MM.1S (cell line): ENCODE data around the gene RINL.
A peak's percentile ranks its signal among the peaks of the same experiment; 100 is the strongest.

ENCODE experiments used
- DNase-seq: peaks from one replicate; pipeline ENCODE4 v3.0.0-alpha.2; 2015
- H2AFZ ChIP-seq: fragments of 300-600 bp; sonication (generic); 2 replicates; pipeline ENCODE4 v1.6.0; 2016; ENCODE audit warnings: antibody characterized with exemption, low read length
- H3F3A ChIP-seq: fragments of 300-600 bp; sonication (generic); 2 replicates; pipeline ENCODE4 v1.6.1; 2016; ENCODE audit warnings: mild to moderate bottlenecking, antibody characterized with exemption, low read length, moderate library complexity, mixed read lengths; ENCODE audit not compliant: insufficient read depth
- H3K27ac ChIP-seq: fragments of 300-600 bp; sonication (generic); 2 replicates; pipeline ENCODE4 v1.5.1; 2016; ENCODE audit warnings: mild to moderate bottlenecking, low read length
- H3K27me3 ChIP-seq: fragments of 300-600 bp; sonication (generic); replicated peaks from 2 replicates; pipeline ENCODE4 v1.6.0; 2016; ENCODE audit warnings: low read length; ENCODE audit not compliant: insufficient read depth
- H3K36me3 ChIP-seq: fragments of 300-600 bp; sonication (generic); replicated peaks from 2 replicates; pipeline ENCODE4 v1.6.1; 2016; ENCODE audit warnings: mild to moderate bottlenecking, low read length, mixed read lengths; ENCODE audit not compliant: insufficient read depth
- H3K4me1 ChIP-seq: fragments of 300-600 bp; sonication (generic); 2 replicates; pipeline ENCODE4 v1.6.1; 2016; ENCODE audit warnings: low read length, mixed read lengths
- H3K4me2 ChIP-seq: fragments of 300-600 bp; sonication (generic); 2 replicates; pipeline ENCODE4 v1.6.0; 2016; ENCODE audit warnings: low read depth, low read length
- H3K4me3 ChIP-seq: fragments of 300-600 bp; sonication (generic); 2 replicates; pipeline ENCODE4 v1.5.1; 2016; ENCODE audit warnings: low read length, mixed read lengths
- H3K79me2 ChIP-seq: fragments of 300-600 bp; sonication (generic); 2 replicates; pipeline ENCODE4 v1.6.1; 2016; ENCODE audit warnings: mixed run types, low read length, mixed read lengths
- H3K9ac ChIP-seq: fragments of 300-600 bp; sonication (generic); 2 replicates; pipeline ENCODE4 v1.6.1; 2016; ENCODE audit warnings: low read length, mixed read lengths
- H3K9me2 ChIP-seq: fragments of 300-600 bp; sonication (generic); replicated peaks from 2 replicates; pipeline ENCODE4 v1.6.1; 2016; ENCODE audit warnings: mild to moderate bottlenecking, low read length, mixed read lengths; ENCODE audit not compliant: insufficient read depth
- H3K9me3 ChIP-seq: fragments of 300-600 bp; sonication (generic); replicated peaks from 2 replicates; pipeline ENCODE4 v1.6.1; 2016; ENCODE audit warnings: mild to moderate bottlenecking, low read length, mixed read lengths; ENCODE audit not compliant: insufficient read depth
- H4K20me1 ChIP-seq: fragments of 300-600 bp; sonication (generic); 2 replicates; pipeline ENCODE4 v1.6.1; 2016; ENCODE audit warnings: mild to moderate bottlenecking, low read length, moderate library complexity, mixed read lengths; ENCODE audit not compliant: insufficient read depth
- CTCF ChIP-seq: fragments of 300-600 bp; sonication (generic); IDR thresholded peaks from 2 replicates; pipeline ENCODE4 v1.5.1; 2016; ENCODE audit warnings: antibody characterized with exemption, low read length, mixed read lengths
- EZH2 ChIP-seq: fragments of 300-600 bp; sonication (generic); optimal IDR thresholded peaks from 2 replicates; pipeline ENCODE3; 2017; ENCODE audit warnings: low read depth, mild to moderate bottlenecking, antibody characterized with exemption, low read length, mixed read lengths
- EZH2phosphoT487 ChIP-seq: fragments of 300-600 bp; sonication (generic); IDR thresholded peaks from 2 replicates; pipeline ENCODE4 v1.6.1; 2018; ENCODE audit warnings: antibody characterized with exemption, low read length

The RINL gene

GRCh38 chr19:38870612-38871011 is 7.5 kb downstream of the RINL start:
- H3K9me2 ChIP-seq = no peaks in the 10 kb centered on the region
- no peak for DNase-seq
- TF ChIP-seq EZH2 (no peak), EZH2phosphoT487 (no peak), CTCF (no peak)
- no peaks in the 10 kb centered on the region for H3K27me3 ChIP-seq
- H3K9ac ChIP-seq = no peak overlapping the region
- H3K9me3 ChIP-seq = no peaks in the 10 kb centered on the region
- no peak overlapping the region for H3K27ac ChIP-seq
- H2AFZ ChIP-seq = no peak overlapping the region
- no peaks in the 10 kb centered on the region for H3K4me1 ChIP-seq
- H3F3A ChIP-seq = no peaks in the 10 kb centered on the region
- H3K36me3 ChIP-seq = no peaks in the 10 kb centered on the region
- H3K79me2 ChIP-seq = no peaks in the 10 kb centered on the region
- no peak overlapping the region for H3K4me3 ChIP-seq
- H3K4me2 ChIP-seq = no peak overlapping the region
- no peaks in the 10 kb centered on the region for H4K20me1 ChIP-seq

GRCh38 chr19:38869836-38870607 is 8.1 kb downstream of the RINL start:
- Histone ChIP-seq H3K9me2 (no peaks in the 10 kb centered on the region), H3K27me3 (no peaks in the 10 kb centered on the region), H3K79me2 (no peaks in the 10 kb centered on the region), H4K20me1 (no peaks in the 10 kb centered on the region), H3F3A (no peaks in the 10 kb centered on the region), H3K9ac (no peak overlapping the region; the same call in 1 of the 2 replicates), H3K9me3 (no peaks in the 10 kb centered on the region), H2AFZ (peak overlapping the region; percentile 17), H3K36me3 (no peaks in the 10 kb centered on the region), H3K4me2 (peak overlapping the region; percentile 69; the same call in 1 of the 2 replicates), H3K27ac (no peak overlapping the region), H3K4me1 (no peaks in the 10 kb centered on the region), H3K4me3 (peak overlapping the region; percentile 17; the same call in 1 of the 2 replicates)
- TF ChIP-seq EZH2 = no peak
- peak; percentile 57 for TF ChIP-seq CTCF
- no peak for TF ChIP-seq EZH2phosphoT487
- peak; percentile 52 for DNase-seq

- Histone ChIP-seq H2AFZ (peak overlapping the region; percentile 17), H3K4me1 (no peaks in the 10 kb centered on the region), H3K9me3 (no peaks in the 10 kb centered on the region)
Observed at GRCh38 chr19:38869160-38869835, 8.8 kb downstream of the RINL start.

More at GRCh38 chr19:38869160-38869835, 8.8 kb downstream of the RINL start:
- DNase-seq = no peak
- no peaks in the 10 kb centered on the region for H3K9me2 ChIP-seq
- no peaks in the 10 kb centered on the region for H4K20me1 ChIP-seq
- peak overlapping the region; percentile 69; the same call in 1 of the 2 replicates for H3K4me2 ChIP-seq
- H3K4me3 ChIP-seq = peak overlapping the region; percentile 17; the same call in 1 of the 2 replicates
- no peak overlapping the region; the same call in 1 of the 2 replicates for H3K9ac ChIP-seq
- H3K79me2 ChIP-seq = no peaks in the 10 kb centered on the region
- H3K36me3 ChIP-seq = no peaks in the 10 kb centered on the region
- H3K27ac ChIP-seq = no peak overlapping the region
- no peaks in the 10 kb centered on the region for H3K27me3 ChIP-seq
- H3F3A ChIP-seq = no peaks in the 10 kb centered on the region
- TF ChIP-seq EZH2phosphoT487 (no peak), EZH2 (no peak), CTCF (no peak)
